HFF-Myc (cell line): ENCODE results near the gene KRTAP9-6.

ENCODE experiments used
- DNase-seq: peaks from one replicate; pipeline ENCODE4 v3.0.0-alpha.2; 2011; ENCODE audit warnings: low read depth; ENCODE audit errors: extremely low read depth
- H3K4me3 ChIP-seq: replicated peaks from 2 replicates; pipeline ENCODE4 v1.5.1; 2011; ENCODE audit warnings: low read depth, mild to moderate bottlenecking, control low read depth, low read length
- CTCF ChIP-seq: IDR thresholded peaks from 2 replicates; pipeline ENCODE4 v1.5.1; 2012; ENCODE audit warnings: mild to moderate bottlenecking, low read depth, low read length, control low read depth; ENCODE audit errors: missing control alignments

Gene KRTAP9-6

DNA sequence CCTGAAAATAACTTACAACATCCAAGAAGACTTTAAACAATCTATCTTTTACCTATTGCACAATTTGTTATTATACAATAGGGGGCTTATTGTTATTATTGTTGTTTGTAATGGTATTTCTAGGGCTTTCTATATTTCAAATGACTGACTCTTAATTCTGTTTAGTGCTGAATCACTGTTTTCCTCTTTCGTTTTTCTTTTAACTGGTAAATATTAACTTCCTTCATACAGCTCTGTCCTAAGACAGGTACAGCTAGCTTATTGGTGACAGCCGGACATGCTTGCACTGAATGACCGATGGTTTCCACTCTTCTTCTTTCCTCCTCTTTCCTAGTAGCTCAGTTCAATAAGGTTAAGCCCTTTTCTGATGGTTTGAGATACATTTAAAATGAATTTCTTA, 21.9 kb downstream of the KRTAP9-6 start:
- DNase-seq, result no peak
- no peak overlapping the region for H3K4me3 ChIP-seq
- no peak for TF ChIP-seq CTCF

DNA sequence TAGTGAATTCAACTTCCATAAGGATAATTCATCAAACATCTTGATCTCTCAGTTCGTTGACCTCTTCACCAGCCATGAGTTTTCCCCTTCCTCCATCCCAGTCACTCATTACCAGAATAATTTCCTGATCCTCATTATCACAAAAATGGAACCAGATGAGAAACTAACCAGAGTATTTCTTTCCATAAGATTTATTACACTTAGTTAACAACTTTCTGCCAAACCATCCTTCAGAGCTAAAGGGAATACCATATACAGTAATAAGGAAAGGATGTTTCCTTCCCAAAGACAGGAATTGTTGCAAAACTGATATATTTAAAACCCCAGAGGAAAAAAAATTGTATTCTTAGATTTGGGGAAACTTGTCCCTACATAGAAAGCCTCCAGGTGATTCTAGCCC, 28.8 kb downstream of the KRTAP9-6 start:
- no peak overlapping the region for H3K4me3 ChIP-seq
- DNase-seq, result no peak
- no peak for TF ChIP-seq CTCF

DNA sequence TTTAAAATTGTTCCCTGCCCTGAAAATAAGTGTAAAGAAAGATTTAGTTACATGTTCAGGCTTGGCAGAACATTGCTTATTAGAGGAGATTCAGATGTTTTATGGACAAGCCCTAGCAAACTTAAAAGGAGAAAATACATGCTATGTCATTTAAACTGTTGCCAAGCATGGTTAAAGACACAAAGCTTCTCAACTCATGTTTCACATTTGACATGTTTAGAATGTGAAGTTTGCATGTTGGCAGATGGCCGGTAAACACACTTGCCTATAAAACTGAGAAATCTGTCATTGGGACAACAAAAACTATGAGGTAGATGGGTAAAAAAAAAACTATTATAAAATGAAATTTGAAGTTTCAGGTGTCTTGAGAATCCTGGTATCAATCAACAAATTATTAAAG, 31.7 kb downstream of the KRTAP9-6 start:
- DNase-seq, result no peak
- no peak for TF ChIP-seq CTCF
- H3K4me3 ChIP-seq, result no peak overlapping the region

DNA sequence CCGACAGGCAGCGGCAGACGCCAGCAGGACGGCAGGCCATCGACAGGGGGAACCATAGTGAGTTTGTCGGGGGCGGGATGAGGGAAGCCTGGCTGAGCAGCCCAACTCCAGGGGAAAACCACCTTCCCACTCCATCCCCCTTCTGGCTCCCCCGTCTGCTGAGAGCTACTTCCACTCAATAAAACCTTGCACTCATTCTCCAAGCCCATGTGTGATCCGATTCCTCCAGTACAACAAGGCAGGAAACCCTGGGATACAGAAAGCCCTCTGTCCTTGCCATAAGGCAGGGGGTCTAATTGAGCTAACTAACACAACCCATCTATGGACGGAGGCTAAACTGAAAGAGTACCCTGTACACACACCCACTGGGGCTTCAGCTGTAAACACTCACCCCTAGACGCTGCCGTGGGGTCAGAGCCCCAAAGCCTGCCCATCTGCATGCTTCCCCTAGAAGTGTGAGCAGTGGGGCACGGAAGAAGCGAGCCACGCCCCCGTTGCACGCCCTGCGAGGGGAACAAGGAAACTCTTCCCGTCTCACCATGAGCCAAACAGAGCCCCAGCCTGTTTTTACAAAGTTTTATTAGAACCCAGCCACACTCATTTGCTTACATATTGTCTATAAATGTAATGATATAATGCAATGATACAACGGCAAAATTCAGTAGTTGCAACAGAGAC, 33.4 kb downstream of the KRTAP9-6 start:
- no peak for TF ChIP-seq CTCF
- no peak overlapping the region for H3K4me3 ChIP-seq
- DNase-seq, result no peak

GRCh38 chr17:41301204-41301790, 36.1 kb downstream of the KRTAP9-6 start:
- no peak for DNase-seq
- TF ChIP-seq CTCF, result no peak

DNA sequence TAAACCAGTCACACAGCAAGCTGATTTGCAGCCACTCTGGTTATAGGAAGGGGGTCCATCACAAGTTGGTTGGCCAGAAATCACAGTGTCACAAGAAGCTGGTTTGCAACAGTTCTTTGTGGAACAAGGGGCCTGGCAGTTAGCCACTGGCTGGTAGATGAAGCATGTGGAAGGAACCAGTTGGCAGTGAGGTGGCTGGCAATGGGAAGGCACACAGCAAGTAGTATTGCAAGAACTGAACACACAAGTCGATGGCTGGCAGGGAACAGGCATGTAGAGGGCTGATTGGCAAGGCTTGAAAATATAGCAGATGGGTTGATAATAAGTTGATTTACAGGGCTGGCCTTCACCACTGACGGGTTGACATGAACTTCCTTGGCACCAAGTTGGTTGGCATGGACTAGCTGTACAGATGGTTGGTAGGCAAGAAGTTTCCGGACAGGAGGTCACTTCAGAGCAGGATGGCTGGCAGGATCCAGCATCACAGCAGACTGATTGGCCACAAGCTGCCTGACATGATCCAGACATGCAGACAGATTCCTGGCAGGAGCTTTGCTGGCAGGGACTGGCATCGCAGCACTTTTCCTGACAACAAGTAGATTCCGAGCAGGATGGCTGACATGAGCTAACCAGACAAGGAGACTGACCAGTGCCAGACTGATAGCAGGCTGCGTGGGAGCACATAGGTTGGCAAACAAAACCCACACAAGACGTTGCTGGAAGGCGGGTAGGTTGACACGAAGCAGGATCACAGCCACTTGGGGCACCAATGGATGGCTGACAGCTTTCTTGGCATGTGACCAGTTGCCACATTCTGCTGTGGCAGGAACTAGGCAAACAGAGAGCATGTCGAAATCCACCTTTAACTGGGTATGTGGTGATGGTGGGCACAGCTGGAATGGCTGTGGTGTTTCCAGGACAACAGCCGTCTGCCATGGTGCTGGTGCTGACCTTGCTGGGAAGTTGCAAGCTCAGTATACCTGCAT, 37.0 kb downstream of the KRTAP9-6 start, which contains the start of gene KRTAP29-1:
KRTAP29-1 (minus strand) TSS at position 936 of the 986 bp plus-strand sequence; CDS start at position 936, 0 bp downstream.
- H3K4me3 ChIP-seq, result no peak within 1 kb of the TSS
- no peak for DNase-seq
- no peak for TF ChIP-seq CTCF

More at GRCh38 chr17:41301204-41301790, 36.1 kb downstream of the KRTAP9-6 start:
- no peak overlapping the region for H3K4me3 ChIP-seq
